ENCODE results near the gene MAGEA2B.
"Not testable (repeated sequence)": the region's sequence is repeated elsewhere in the genome, so short reads cannot be mapped to it uniquely, and the experiment has no call there.

MAGEA2B gene

DNA sequence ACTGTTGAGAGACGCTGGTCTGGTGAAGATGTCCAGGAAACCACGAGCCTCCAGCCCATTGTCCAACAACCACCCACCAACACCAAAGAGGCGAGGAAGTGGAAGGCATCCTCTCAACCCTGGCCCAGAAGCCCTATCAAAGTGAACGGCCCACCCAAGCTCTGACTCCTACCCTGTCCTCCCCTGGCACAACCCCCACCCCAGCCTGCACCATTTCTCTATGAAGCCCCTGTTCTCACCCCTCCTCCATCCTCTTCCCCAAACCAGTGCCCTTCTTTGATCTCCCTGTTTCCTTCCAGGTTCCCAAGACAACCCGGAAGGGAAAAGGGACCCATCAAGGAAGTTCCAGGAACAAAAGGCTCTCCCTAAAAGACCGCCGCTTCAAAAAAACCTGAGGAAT is 45.1 kb downstream of the MAGEA2B start:
- DNase-seq, result not testable (repeated sequence)

- DNase-seq, result not testable (repeated sequence)
Observed at GRCh38 chrX:152761582-152761981, 47.2 kb downstream of the MAGEA2B start.

- not testable (repeated sequence) for DNase-seq
Observed at GRCh38 chrX:152766562-152766961, 52.1 kb downstream of the MAGEA2B start.

Data from NCI-H1436 (cell line).